HG03103 (cell line): ENCODE measurements around the gene AP3D1.
A peak's percentile ranks its signal among the peaks of the same experiment; 100 is the strongest.
"Not testable (repeated sequence)": the region's sequence is repeated elsewhere in the genome, so short reads cannot be mapped to it uniquely, and the experiment has no call there.

Experiments
- ATAC-seq: cut with Tn5 transposase; IDR thresholded peaks from one replicate; pipeline ENCODE4 v1.9.1; 2021; ENCODE audit warnings: low read depth; ENCODE audit not compliant: unreplicated experiment

The AP3D1 gene

DNA sequence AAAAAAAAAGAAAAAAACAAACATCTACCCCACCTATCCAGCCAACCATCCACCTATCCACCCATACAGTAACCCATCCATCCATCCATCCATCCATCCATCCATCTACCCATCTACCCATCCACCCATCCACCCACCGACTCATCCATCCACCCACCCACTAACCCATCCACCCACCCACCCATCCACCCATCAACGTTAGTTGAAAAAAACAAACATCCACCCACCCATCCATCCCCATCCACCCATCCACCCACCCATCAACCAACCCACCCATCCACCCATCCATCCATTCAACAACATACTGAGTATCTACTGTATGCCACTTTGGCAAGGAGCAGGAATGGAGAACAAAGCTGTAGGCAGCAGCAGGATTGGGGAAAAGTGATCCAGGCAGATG is 6.1 kb upstream of the AP3D1 start:
- no peak for ATAC-seq

DNA sequence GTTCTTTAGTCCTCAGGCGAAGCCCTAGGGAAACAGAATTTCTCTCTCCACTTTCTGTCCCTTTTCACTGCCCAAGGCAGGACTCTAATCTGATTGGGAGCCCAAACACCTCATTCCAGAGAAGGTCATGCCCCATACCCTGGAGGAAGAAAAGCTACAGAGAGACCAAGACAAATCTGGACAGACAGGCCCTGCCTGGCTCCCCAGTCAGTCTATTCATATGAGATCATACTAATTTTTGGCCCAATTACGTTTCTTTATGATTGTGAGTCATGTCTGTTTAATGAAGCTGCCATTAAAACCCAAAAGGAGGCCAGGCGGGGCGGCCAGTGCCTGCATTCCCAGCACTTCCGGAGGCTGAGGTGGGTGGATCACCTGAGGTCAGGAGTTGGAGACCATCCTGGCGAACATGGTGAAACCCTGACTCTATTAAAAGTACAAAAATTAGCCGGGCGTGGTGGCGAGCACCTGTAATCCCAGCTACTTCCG is 3.3 kb upstream of the AP3D1 start:
- no peak for ATAC-seq

- ATAC-seq, result peak; percentile 9
Observed at GRCh38 chr19:2150794-2151338, 500 bp downstream of the AP3D1 start.

GRCh38 chr19:2149980-2150793 is 1.2 kb downstream of the AP3D1 start:
- no peak for ATAC-seq

DNA sequence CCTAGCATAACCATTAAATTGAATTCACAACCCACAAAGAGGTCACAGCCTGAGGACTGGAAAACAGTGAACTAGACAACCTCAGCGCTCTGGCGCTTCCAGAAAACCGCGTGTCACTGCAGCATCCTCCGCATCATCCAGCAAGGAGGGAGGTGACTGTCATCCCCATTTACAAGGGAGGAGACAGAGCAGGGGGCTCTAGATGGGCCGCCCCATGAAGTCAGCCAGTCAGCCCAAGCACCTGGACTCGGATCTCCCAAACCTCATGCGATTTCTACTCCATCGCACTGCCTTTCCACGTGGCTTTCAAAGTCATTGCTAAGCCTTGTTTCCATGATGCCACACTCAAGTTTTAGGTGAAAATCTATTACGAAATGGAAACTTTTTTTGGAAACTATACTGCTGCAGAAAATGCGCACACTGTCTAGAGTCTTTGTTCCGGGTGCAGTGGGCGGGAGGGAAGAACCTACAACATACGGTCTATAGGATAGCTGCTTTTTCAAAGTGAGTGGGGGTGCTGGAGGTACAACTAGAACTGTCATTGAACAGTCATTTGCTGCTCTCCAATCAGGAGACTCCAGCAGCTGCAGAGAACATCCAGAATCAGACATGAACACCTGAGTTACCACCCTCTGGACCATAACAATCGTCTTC is 2.8 kb downstream of the AP3D1 start:
- ATAC-seq, result no peak

DNA sequence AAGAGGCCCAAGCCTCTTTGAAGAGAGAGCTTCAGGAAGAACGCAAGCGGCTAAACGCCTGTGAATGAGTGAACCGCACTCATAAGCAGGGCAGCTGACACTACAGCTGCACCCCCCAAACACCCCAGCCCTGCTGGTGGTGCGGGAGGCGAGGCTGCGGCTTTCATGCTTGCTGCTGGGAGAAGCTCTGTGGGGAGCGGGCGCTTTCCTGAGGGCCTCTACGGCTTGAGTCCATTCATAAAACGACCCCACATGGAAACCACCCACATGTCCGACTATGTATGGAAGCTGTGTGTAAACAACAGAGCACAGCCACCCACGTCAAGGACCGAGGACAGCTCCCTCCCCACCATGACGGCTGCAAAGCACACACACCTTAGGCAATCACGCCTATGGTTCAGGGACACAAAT is 5.5 kb downstream of the AP3D1 start:
- ATAC-seq, result no peak

DNA sequence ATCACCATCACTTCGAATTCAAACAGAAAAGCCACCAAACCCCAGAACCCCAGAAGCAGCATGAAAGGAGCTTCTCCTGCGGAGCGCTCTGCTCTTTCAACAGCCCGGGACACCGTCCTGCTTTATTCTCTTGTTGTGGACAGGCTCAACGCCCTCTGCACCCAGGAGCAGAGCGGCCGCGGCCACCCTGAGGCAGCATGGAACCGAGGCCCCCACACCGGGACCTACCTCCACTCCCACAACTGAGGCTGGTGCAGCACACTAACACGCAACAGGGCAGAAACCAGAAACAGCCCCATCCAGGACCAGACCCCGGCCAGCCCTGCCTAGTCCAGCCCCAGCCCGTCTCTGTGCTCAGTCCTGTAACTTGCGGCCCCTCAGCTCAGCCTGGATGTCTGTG is 7.2 kb downstream of the AP3D1 start:
- no peak for ATAC-seq

DNA sequence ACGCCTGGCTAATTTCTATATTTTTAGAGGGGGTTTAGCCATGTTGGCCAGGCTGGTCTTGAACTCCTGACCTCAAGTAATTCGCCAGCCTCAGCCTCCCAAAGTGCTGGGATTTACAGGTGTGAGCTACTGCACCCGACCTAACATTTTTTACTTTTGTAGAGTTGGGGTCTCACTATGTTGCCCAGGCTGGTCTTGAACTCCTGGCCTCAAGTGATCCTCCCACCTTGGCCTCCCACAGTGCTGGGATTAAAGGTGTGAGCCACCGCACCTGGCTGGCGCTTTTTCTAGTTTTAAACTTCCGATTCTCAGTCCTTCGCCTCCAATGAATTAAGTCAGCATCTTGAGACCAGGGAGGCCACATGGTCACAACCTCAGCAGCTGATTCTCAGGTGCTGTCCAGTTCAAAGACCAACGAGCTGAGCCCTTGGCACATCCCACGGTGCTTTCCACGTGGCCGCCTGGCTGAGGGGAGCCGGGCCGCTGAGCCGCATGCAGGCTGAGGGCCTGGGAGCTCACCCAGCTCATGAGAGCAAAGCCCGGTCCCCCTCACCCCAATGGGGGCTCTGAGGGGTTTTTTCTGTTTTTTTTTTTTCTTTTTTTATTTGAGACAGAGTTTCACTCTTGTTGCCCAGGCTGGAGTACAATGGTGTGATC is 9.1 kb downstream of the AP3D1 start:
- no peak for ATAC-seq

DNA sequence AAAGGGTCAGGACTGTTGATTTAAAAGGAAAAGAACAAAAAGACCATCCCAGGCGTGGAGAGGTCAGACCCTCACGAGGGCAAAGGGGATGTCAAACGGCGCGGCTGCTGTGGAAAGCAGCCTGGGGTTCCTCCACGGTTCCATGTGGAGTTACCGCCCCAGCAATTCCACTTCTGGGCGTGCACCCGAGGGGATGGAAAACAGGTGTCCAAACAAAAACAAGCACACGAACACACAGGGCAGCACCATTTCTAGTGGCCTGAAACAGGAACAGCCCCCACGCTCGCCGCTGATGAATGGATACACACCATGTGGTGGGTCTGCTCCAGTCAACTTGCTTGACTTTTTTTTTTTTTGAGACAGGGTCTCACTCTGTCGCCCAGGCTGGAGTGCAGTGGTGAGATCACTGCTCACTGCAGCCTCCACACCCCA is 11.2 kb downstream of the AP3D1 start:
- no peak for ATAC-seq

DNA sequence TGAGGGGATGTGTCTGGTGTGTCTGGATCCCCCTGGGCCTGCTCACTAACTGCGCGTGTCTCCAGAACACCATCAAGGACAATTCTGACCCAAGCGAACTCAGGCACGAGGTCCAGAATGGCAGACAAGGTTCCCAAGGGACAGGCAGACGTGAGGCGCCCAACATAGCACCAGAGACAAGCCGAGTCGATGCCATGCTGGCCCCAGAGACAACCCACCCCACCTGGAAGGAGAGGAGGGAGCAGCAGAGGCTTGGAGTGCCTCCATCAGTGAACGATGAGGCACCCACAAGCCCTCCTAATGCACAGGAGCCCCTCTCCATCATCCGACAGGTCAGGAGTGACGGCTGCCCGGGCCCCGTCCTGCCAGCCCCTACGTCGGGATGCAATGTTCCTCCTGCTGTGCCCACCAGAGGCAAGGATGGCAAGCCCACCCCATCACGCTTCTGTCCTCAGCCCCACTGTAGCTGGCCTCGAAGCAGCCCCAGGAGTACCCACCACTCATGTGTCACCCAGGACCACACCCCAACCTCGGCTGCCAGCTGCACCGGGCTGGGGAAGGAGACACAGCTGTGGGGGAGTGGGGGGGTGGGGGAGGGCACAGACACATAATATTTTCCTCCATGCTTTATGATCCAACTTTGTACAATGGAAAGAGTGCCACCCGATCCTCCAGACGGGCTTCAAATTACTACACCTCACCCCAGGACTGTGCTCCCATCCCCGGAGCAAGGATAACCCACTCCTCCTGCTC is 11.8 kb downstream of the AP3D1 start:
- ATAC-seq, result no peak

GRCh38 chr19:2138061-2138728 is 13.2 kb downstream of the AP3D1 start:
- no peak for ATAC-seq

- no peak for ATAC-seq
Observed at GRCh38 chr19:2136796-2137195, 14.6 kb downstream of the AP3D1 start.

DNA sequence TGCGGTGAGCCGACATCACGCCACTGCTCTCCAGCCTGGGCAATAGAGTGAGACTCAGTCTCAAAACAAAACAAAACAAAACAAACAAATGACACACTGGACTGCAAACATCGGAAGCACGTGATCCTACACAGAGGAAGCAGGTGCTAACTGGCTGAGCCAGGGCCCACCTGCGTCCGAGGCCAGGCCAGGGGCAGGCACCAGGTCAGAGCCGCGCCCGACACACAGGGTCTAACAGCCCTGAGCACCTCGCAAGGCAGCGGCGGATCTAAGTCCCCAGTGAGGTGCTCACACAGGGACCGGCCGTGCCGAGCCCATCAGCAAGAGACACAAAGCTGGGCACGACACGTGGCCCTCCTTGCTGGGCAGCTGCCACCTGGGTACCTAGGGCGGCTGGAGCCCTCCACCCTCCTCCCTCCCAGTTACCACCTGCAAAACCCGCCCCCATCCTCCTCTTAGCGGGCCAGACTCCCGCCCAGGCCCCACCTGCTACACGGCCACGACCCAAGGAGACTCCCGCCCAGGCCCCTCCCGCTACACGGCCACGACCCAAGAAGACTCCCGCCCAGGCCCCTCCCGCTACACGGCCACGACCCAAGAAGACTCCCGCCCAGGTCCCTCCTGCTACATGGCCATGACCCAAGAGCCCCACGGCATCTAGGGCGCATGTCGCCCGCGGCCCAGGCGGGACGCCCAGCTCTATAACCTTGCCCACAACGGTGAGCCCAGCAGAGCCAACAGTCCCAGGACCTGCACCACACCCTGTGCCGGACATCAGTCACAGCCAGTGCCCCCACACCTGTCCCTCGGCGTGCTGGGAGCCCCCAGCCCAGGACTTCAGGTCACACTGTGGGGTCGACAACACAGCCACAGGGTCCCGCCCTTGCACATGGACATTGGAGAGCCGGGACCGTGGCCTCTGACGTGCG is 15.6 kb downstream of the AP3D1 start:
- ATAC-seq, result no peak

- no peak for ATAC-seq
Observed at GRCh38 chr19:2132731-2133490, 18.5 kb downstream of the AP3D1 start.

DNA sequence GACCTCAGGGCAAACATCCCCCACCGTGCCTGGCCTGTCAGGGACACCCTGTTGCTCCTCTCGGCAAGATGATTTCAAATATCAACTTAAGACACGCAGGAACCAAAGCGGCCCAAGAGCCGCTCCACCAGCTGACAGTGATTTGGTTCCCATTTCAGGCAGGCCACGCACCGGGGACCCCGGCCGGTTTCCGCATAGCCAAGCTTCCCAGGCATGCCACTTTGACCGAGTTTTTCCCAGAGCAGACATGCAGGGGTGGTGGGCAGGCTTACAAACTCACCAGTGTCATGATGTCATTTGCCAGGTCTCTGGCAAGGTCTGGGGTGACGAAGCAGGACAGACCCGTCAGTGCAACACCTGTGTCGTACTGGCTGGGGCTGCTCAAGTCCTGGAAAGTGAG is 19.2 kb downstream of the AP3D1 start:
- no peak for ATAC-seq

GRCh38 chr19:2131012-2131975 is 20.1 kb downstream of the AP3D1 start:
- ATAC-seq, result not testable (repeated sequence)
